DOHH2 (cell line): ENCODE results near the gene ABCC6.

Source experiments
- H3F3A ChIP-seq: fragments of 200-600 bp; sonication (generic), shearing (Covaris generic); 2 replicates; pipeline ENCODE4 v1.6.0; 2016; ENCODE audit warnings: antibody characterized with exemption, mild to moderate bottlenecking; ENCODE audit not compliant: control insufficient read depth, insufficient read depth
- H3K27ac ChIP-seq: fragments of 200-600 bp; sonication (generic); 2 replicates; pipeline ENCODE4 v1.5.1; 2014; ENCODE audit warnings: low read depth, mild to moderate bottlenecking, low read length, moderate library complexity
- H3K27me3 ChIP-seq: fragments of 200-600 bp; sonication (generic); 2 replicates; pipeline ENCODE4 v1.6.1; 2014; ENCODE audit warnings: mild to moderate bottlenecking, low read length, mixed read lengths; ENCODE audit not compliant: control insufficient read depth
- H3K36me3 ChIP-seq: fragments of 200-600 bp; sonication (generic); 2 replicates; pipeline ENCODE4 v1.6.1; 2014; ENCODE audit warnings: mild to moderate bottlenecking, low read length, moderate library complexity, mixed read lengths; ENCODE audit not compliant: control insufficient read depth
- H3K4me1 ChIP-seq: fragments of 200-600 bp; sonication (generic); 2 replicates; pipeline ENCODE4 v1.6.1; 2014; ENCODE audit warnings: mild to moderate bottlenecking, low read length, mixed read lengths; ENCODE audit not compliant: control insufficient read depth
- H3K4me2 ChIP-seq: fragments of 200-600 bp; sonication (generic); 2 replicates; pipeline ENCODE4 v1.6.0; 2014; ENCODE audit warnings: mild to moderate bottlenecking, low read length, moderate library complexity
- H3K4me3 ChIP-seq: fragments of 200-600 bp; sonication (generic); 2 replicates; pipeline ENCODE4 v1.5.1; 2014; ENCODE audit warnings: mild to moderate bottlenecking, low read length, mixed read lengths
- H3K79me2 ChIP-seq: fragments of 200-600 bp; sonication (generic); 2 replicates; pipeline ENCODE4 v1.6.1; 2014; ENCODE audit warnings: mild to moderate bottlenecking, low read length, mixed read lengths; ENCODE audit not compliant: control insufficient read depth
- H3K9me2 ChIP-seq: fragments of 200-600 bp; sonication (generic); replicated peaks from 2 replicates; pipeline ENCODE4 v1.6.1; 2014; ENCODE audit warnings: mild to moderate bottlenecking, low read length, mixed read lengths; ENCODE audit not compliant: control insufficient read depth
- H3K9me3 ChIP-seq: fragments of 200-600 bp; sonication (generic); 2 replicates; pipeline ENCODE4 v1.6.1; 2014; ENCODE audit warnings: antibody characterized with exemption, low read length, mixed read lengths; ENCODE audit not compliant: control insufficient read depth, insufficient read depth
- H4K20me1 ChIP-seq: fragments of 200-600 bp; sonication (generic); 2 replicates; pipeline ENCODE4 v1.6.0; 2014; ENCODE audit warnings: low read depth, mild to moderate bottlenecking, antibody characterized with exemption, low read length, moderate library complexity; ENCODE audit not compliant: control insufficient read depth, insufficient read depth
- EZH2phosphoT487 ChIP-seq: fragments of 200-600 bp; sonication (generic); IDR thresholded peaks from 2 replicates; pipeline ENCODE4 v1.6.1; 2017; ENCODE audit warnings: borderline replicate concordance, mild to moderate bottlenecking, antibody characterized with exemption, low read length, moderate library complexity, mixed read lengths
- TF ChIP-seq, protein P1 (sequence below): fragments of 200-600 bp; sonication (generic); IDR thresholded peaks from one replicate; pipeline ENCODE4 v1.5.1; 2014; ENCODE audit warnings: antibody characterized with exemption, mild to moderate bottlenecking, low read depth, low read length; ENCODE audit not compliant: poor library complexity, severe bottlenecking

Gene ABCC6

GRCh38 chr16:16101585-16101984, 121.7 kb downstream of the ABCC6 start:
- Histone ChIP-seq H3F3A (peaks cover 19% of the 10 kb centered on the region), H3K4me3 (peak overlapping the region; percentile 8; the same call in 1 of the 2 replicates), H3K27me3 (no peaks in the 10 kb centered on the region), H3K4me2 (peak overlapping the region; percentile 30; the same call in 1 of the 2 replicates), H4K20me1 (no peaks in the 10 kb centered on the region), H3K9me3 (no peaks in the 10 kb centered on the region), H3K36me3 (peaks cover 80% of the 10 kb centered on the region), H3K27ac (0 out of 2 replicates have a peak overlapping the region, but pooled peaks have one; percentile 8), H3K4me1 (peaks cover 100% of the 10 kb centered on the region), H3K79me2 (peaks cover 6% of the 10 kb centered on the region; the same call in 1 of the 2 replicates), H3K9me2 (no peaks in the 10 kb centered on the region)
- no peak for TF ChIP-seq EZH2phosphoT487

DNA sequence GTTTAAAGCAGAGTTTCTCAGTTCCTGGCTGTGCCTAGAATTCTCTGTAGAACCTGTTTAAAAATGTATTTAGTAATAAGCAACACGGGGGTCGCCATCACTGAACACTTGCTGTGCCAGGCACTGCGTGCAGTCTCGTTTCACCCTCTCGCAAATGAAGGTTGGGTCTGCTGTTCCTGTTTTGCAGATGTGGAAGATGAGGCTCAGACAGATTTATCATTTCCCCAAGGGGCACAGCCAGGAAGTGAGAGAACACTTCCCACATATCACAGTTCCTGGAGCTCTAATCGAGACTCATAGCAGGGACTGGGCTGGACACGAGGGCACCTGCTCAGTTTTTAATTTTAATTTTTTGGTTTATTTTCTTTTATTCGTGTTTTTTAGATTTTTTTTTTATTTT, 122.7 kb downstream of the ABCC6 start:
- H3K79me2 ChIP-seq: peaks cover 6% of the 10 kb centered on the region; the same call in 1 of the 2 replicates
- peaks cover 100% of the 10 kb centered on the region for H3K4me1 ChIP-seq
- TF ChIP-seq, protein P1, sequence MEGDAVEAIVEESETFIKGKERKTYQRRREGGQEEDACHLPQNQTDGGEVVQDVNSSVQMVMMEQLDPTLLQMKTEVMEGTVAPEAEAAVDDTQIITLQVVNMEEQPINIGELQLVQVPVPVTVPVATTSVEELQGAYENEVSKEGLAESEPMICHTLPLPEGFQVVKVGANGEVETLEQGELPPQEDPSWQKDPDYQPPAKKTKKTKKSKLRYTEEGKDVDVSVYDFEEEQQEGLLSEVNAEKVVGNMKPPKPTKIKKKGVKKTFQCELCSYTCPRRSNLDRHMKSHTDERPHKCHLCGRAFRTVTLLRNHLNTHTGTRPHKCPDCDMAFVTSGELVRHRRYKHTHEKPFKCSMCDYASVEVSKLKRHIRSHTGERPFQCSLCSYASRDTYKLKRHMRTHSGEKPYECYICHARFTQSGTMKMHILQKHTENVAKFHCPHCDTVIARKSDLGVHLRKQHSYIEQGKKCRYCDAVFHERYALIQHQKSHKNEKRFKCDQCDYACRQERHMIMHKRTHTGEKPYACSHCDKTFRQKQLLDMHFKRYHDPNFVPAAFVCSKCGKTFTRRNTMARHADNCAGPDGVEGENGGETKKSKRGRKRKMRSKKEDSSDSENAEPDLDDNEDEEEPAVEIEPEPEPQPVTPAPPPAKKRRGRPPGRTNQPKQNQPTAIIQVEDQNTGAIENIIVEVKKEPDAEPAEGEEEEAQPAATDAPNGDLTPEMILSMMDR: no peak
- no peak for TF ChIP-seq EZH2phosphoT487
- peak overlapping the region; percentile 71 for H3K4me2 ChIP-seq
- peaks cover 19% of the 10 kb centered on the region for H3F3A ChIP-seq
- no peaks in the 10 kb centered on the region for H3K9me3 ChIP-seq
- peaks cover 80% of the 10 kb centered on the region for H3K36me3 ChIP-seq
- peak overlapping the region; percentile 66 for H3K27ac ChIP-seq
- no peaks in the 10 kb centered on the region for H4K20me1 ChIP-seq
- peak overlapping the region; percentile 55 for H3K4me3 ChIP-seq
- no peaks in the 10 kb centered on the region for H3K9me2 ChIP-seq
- no peaks in the 10 kb centered on the region for H3K27me3 ChIP-seq

- Histone ChIP-seq H3K9me2 (no peaks in the 10 kb centered on the region), H3K4me2 (0 out of 2 replicates have a peak overlapping the region, but pooled peaks have one; percentile 18), H3K27ac (no peak overlapping the region), H3K36me3 (peaks cover 74% of the 10 kb centered on the region), H4K20me1 (no peaks in the 10 kb centered on the region), H3K4me3 (no peak overlapping the region), H3K9me3 (no peaks in the 10 kb centered on the region), H3K79me2 (peaks cover 6% of the 10 kb centered on the region; the same call in 1 of the 2 replicates), H3K4me1 (peaks cover 95% of the 10 kb centered on the region), H3F3A (peaks cover 16% of the 10 kb centered on the region; the same call in 1 of the 2 replicates), H3K27me3 (no peaks in the 10 kb centered on the region)
- no peak for TF ChIP-seq EZH2phosphoT487
- TF ChIP-seq, protein P1: no peak
These were observed 124.0 kb downstream of the ABCC6 start for GRCh38 chr16:16099320-16099719.
